ENCODE data around the gene MOCS1.

DNA sequence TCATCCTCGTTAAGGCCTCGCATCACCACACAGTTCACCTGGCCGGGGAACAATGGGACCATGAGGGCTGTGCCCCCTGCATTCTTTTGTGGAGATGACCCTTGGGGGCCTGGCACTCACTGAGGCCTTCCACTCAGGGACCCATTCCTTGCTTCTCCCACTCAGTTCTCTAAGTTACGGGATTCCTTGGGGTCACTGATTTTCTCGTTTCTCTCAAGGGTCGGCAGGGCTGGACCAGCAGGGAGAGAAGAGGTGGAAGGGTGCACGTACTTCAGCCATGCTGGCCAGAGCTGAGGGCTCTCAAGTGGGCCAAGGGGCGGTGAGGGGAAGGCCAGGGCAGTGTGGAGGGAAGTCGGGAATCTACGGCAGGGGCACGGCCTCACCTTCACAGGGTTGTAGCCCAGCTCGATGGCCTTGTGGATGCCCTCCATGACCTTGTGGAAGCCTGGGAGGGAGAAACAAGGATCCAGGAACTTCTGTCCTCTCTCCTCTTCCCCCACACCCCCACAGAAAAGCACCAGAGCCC, 20.8 kb downstream of the MOCS1 start:
- TF ChIP-seq, protein P1, sequence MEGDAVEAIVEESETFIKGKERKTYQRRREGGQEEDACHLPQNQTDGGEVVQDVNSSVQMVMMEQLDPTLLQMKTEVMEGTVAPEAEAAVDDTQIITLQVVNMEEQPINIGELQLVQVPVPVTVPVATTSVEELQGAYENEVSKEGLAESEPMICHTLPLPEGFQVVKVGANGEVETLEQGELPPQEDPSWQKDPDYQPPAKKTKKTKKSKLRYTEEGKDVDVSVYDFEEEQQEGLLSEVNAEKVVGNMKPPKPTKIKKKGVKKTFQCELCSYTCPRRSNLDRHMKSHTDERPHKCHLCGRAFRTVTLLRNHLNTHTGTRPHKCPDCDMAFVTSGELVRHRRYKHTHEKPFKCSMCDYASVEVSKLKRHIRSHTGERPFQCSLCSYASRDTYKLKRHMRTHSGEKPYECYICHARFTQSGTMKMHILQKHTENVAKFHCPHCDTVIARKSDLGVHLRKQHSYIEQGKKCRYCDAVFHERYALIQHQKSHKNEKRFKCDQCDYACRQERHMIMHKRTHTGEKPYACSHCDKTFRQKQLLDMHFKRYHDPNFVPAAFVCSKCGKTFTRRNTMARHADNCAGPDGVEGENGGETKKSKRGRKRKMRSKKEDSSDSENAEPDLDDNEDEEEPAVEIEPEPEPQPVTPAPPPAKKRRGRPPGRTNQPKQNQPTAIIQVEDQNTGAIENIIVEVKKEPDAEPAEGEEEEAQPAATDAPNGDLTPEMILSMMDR (IDR thresholded peaks at IDR 0.05; ENCODE audit: low read depth, low read length, missing input control), result no peak
- TF ChIP-seq, protein P2, sequence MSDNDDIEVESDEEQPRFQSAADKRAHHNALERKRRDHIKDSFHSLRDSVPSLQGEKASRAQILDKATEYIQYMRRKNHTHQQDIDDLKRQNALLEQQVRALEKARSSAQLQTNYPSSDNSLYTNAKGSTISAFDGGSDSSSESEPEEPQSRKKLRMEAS (IDR thresholded peaks at IDR 0.05), result no peak
- TF ChIP-seq, protein P3, sequence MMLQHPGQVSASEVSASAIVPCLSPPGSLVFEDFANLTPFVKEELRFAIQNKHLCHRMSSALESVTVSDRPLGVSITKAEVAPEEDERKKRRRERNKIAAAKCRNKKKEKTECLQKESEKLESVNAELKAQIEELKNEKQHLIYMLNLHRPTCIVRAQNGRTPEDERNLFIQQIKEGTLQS (IDR thresholded peaks at IDR 0.05), result no peak
- TF ChIP-seq TAF1 (conservative IDR thresholded peaks at IDR 0.05), result no peak
- TF ChIP-seq, protein P4, sequence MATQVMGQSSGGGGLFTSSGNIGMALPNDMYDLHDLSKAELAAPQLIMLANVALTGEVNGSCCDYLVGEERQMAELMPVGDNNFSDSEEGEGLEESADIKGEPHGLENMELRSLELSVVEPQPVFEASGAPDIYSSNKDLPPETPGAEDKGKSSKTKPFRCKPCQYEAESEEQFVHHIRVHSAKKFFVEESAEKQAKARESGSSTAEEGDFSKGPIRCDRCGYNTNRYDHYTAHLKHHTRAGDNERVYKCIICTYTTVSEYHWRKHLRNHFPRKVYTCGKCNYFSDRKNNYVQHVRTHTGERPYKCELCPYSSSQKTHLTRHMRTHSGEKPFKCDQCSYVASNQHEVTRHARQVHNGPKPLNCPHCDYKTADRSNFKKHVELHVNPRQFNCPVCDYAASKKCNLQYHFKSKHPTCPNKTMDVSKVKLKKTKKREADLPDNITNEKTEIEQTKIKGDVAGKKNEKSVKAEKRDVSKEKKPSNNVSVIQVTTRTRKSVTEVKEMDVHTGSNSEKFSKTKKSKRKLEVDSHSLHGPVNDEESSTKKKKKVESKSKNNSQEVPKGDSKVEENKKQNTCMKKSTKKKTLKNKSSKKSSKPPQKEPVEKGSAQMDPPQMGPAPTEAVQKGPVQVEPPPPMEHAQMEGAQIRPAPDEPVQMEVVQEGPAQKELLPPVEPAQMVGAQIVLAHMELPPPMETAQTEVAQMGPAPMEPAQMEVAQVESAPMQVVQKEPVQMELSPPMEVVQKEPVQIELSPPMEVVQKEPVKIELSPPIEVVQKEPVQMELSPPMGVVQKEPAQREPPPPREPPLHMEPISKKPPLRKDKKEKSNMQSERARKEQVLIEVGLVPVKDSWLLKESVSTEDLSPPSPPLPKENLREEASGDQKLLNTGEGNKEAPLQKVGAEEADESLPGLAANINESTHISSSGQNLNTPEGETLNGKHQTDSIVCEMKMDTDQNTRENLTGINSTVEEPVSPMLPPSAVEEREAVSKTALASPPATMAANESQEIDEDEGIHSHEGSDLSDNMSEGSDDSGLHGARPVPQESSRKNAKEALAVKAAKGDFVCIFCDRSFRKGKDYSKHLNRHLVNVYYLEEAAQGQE (IDR thresholded peaks at IDR 0.05), result no peak

Data from liver (tissue), 3 donors.